Gastrocnemius medialis (tissue), 4 donors: ENCODE results near the gene ADD1.

Experiments
- CTCF ChIP-seq, 5 experiments: fragments of 450-650 bp in 3 of 5; fragments of 200-600 bp in 2 of 5; sonication (generic) in 2 of 5; IDR thresholded peaks in 4 of 5; conservative IDR thresholded peaks in 1 of 5; 1 replicate in 4 of 5; 2 replicates in 1 of 5; pipeline ENCODE4 v1.5.1; 2016 to 2019; ENCODE audit warnings: antibody characterized with exemption in 5 of 5, mild to moderate bottlenecking in 3 of 5, moderate library complexity in 3 of 5
- POLR2A ChIP-seq, 2 donors: fragments of 450-650 bp; IDR thresholded peaks; one replicate each; pipeline ENCODE4 v1.6.1; 2017; ENCODE audit warnings: antibody characterized with exemption in 2 of 2, mild to moderate bottlenecking in 2 of 2, moderate library complexity in 2 of 2

- TF ChIP-seq CTCF (IDR thresholded peaks at IDR 0.05 in 4 of 5, conservative IDR thresholded peaks at IDR 0.05 in 1 of 5), result no peak
- no peak for TF ChIP-seq POLR2A (IDR thresholded peaks at IDR 0.05)
These were observed 124.7 kb downstream of the ADD1 start for GRCh38 chr4:2968381-2968780.
